Calu3 (cell line): Measurements from ENCODE around the gene B4GALT4. TPM values are rescaled to one million over a fixed set of nuclear protein-coding genes. Genes with fewer than 3 reads are reported as not detected.
A peak's percentile ranks its signal among the peaks of the same experiment; 100 is the strongest.

Experiments
- BruUV-seq: library from RNA; stranded (reverse); fragments of 400-500 nt; replicated peaks from 2 replicates; lab custom pipeline; 2021; lab: Mats Ljungman, UMichigan
- CTCF ChIA-PET: fragments of 300-600 bp; sonication (Branson Sonifier 250); formaldehyde crosslinking; loops from one replicate; lab custom pipeline; 2022; ENCODE audit warnings: antibody characterized with exemption; lab: Charles Lee
- DNase-seq: peaks from one replicate; pipeline ENCODE4 v3.0.0; 2022
- H3K27ac Mint-ChIP-seq: one replicate; pipeline ENCODE4 v1.8.0; 2022; ENCODE audit warnings: mixed read lengths; ENCODE audit not compliant: unreplicated experiment
- H3K27me3 Mint-ChIP-seq: one replicate; pipeline ENCODE4 v1.8.0; 2022; ENCODE audit warnings: mixed read lengths; ENCODE audit not compliant: unreplicated experiment
- H3K36me3 Mint-ChIP-seq: one replicate; pipeline ENCODE4 v1.8.0; 2022; ENCODE audit warnings: mild to moderate bottlenecking, moderate library complexity, mixed read lengths; ENCODE audit not compliant: insufficient read depth, unreplicated experiment
- H3K4me1 Mint-ChIP-seq: one replicate; pipeline ENCODE4 v1.8.0; 2022; ENCODE audit warnings: mild to moderate bottlenecking, low read depth, mixed read lengths; ENCODE audit not compliant: unreplicated experiment
- H3K4me3 Mint-ChIP-seq: one replicate; pipeline ENCODE4 v1.8.0; 2022; ENCODE audit warnings: mild to moderate bottlenecking, low read depth, moderate library complexity, mixed read lengths; ENCODE audit not compliant: unreplicated experiment
- H3K9me3 Mint-ChIP-seq: one replicate; pipeline ENCODE4 v1.8.0; 2022; ENCODE audit warnings: low read depth, mixed read lengths; ENCODE audit not compliant: unreplicated experiment
- intact Hi-C: fragments of 100-400 bp; cut with micrococcal nuclease; formaldehyde crosslinking; loops from one replicate; pipeline ENCODE4 v1.10.0; 2022; ENCODE audit not compliant: unreplicated experiment
- total RNA-seq: library from RNA; stranded (reverse); gene quantifications from 2 replicates; pipeline ENCODE4 v1.2.3, GENCODE V29; 2022
- TF ChIP-seq, protein P1 (sequence below): fragments of 200-600 bp; IDR thresholded peaks from one replicate; pipeline ENCODE4 v1.8.0; 2022; ENCODE audit warnings: antibody characterized with exemption; ENCODE audit not compliant: unreplicated experiment

B4GALT4 gene
- total RNA-seq, 1 experiment from 2014 or later: 38.7 TPM

- no peaks in the 10 kb centered on the region for H3K27me3 Mint-ChIP-seq
- no peak for DNase-seq
- intact Hi-C loops: no loop called here
- H3K4me1 Mint-ChIP-seq: peaks cover 50% of the 10 kb centered on the region
- peak overlapping the region; percentile 17 for H3K27ac Mint-ChIP-seq
- no peak overlapping the region for H3K4me3 Mint-ChIP-seq
- no TSS peak for BruUV-seq
- H3K36me3 Mint-ChIP-seq: peaks cover 18% of the 10 kb centered on the region
- no peaks in the 10 kb centered on the region for H3K9me3 Mint-ChIP-seq
- TF ChIP-seq, protein P1, sequence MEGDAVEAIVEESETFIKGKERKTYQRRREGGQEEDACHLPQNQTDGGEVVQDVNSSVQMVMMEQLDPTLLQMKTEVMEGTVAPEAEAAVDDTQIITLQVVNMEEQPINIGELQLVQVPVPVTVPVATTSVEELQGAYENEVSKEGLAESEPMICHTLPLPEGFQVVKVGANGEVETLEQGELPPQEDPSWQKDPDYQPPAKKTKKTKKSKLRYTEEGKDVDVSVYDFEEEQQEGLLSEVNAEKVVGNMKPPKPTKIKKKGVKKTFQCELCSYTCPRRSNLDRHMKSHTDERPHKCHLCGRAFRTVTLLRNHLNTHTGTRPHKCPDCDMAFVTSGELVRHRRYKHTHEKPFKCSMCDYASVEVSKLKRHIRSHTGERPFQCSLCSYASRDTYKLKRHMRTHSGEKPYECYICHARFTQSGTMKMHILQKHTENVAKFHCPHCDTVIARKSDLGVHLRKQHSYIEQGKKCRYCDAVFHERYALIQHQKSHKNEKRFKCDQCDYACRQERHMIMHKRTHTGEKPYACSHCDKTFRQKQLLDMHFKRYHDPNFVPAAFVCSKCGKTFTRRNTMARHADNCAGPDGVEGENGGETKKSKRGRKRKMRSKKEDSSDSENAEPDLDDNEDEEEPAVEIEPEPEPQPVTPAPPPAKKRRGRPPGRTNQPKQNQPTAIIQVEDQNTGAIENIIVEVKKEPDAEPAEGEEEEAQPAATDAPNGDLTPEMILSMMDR: no peak
- CTCF ChIA-PET: no interaction called here
Observed at GRCh38 chr3:119205209-119205608, 35.5 kb downstream of the B4GALT4 start.

GRCh38 chr3:119195911-119196310 is 44.8 kb downstream of the B4GALT4 start:
- intact Hi-C loops: no loop called here
- TF ChIP-seq, protein P1: no peak
- CTCF ChIA-PET: no interaction called here
- Mint-ChIP-seq H3K9me3 (no peaks in the 10 kb centered on the region), H3K4me3 (no peak overlapping the region), H3K36me3 (no peaks in the 10 kb centered on the region), H3K27me3 (no peaks in the 10 kb centered on the region), H3K27ac (no peak overlapping the region), H3K4me1 (peaks cover 9% of the 10 kb centered on the region)
- DNase-seq: no peak
- BruUV-seq: no TSS peak

DNA sequence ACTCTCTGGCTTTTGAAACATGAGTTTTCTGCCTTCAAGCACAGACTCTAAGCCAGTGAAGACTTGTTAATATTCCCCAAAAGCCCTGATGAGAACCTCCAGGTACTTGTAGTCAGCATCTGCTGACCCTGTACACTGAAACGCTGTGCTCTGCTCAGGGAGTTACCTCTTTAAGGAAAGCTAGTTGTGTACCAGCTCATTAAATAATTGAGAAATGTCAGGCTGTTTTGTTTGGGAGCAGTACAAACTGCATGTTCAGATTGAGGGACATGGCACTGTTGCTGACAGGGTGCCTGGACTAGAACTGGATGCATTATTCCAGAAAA is 45.6 kb downstream of the B4GALT4 start:
- no TSS peak for BruUV-seq
- H3K27ac Mint-ChIP-seq: no peak overlapping the region
- intact Hi-C loops: no loop called here
- H3K27me3 Mint-ChIP-seq: no peaks in the 10 kb centered on the region
- TF ChIP-seq, protein P1: no peak
- no peaks in the 10 kb centered on the region for H3K9me3 Mint-ChIP-seq
- DNase-seq: no peak
- CTCF ChIA-PET: interaction anchor here (0.6 kb wide), 1 partner anchor 231 kb away, joined by 5 read pairs; no protein-coding TSS in a partner anchor
- H3K4me3 Mint-ChIP-seq: no peak overlapping the region
- no peaks in the 10 kb centered on the region for H3K36me3 Mint-ChIP-seq
- H3K4me1 Mint-ChIP-seq: peaks cover 9% of the 10 kb centered on the region

- DNase-seq: no peak
- CTCF ChIA-PET: interaction anchor here (0.6 kb wide), 1 partner anchor 231 kb away, joined by 5 read pairs; no protein-coding TSS in a partner anchor
- no peak overlapping the region for H3K27ac Mint-ChIP-seq
- intact Hi-C loops: no loop called here
- H3K9me3 Mint-ChIP-seq: no peaks in the 10 kb centered on the region
- TF ChIP-seq, protein P1: no peak
- H3K27me3 Mint-ChIP-seq: no peaks in the 10 kb centered on the region
- no peak overlapping the region for H3K4me3 Mint-ChIP-seq
- no peaks in the 10 kb centered on the region for H3K36me3 Mint-ChIP-seq
- BruUV-seq: no TSS peak
- peaks cover 9% of the 10 kb centered on the region for H3K4me1 Mint-ChIP-seq
Observed at GRCh38 chr3:119194237-119195150, 46.2 kb downstream of the B4GALT4 start.
